Spinal cord (tissue), 4 donors: ENCODE results near the gene FMN1. TPM values are rescaled to one million over a fixed set of nuclear protein-coding genes. Genes with fewer than 3 reads are reported as not detected.

Experiments
- polyA plus RNA-seq, 2 donors: library from polyadenylated mRNA; unstranded; fragments of 120-200 nt; gene quantifications; one replicate each; pipeline ENCODE4 v1.2.1, GENCODE V29; 2013; ENCODE audit not compliant: insufficient read length in 2 of 2
- small RNA-seq: library from RNA; depleted of rRNA; stranded (forward); fragments of <200 nt; gene quantifications from one replicate; pipeline ENCODE3, GENCODE V24; 2014; ENCODE audit warnings: low replicate concordance
- total RNA-seq, 2 donors: library from RNA; depleted of rRNA in 1 of 2; stranded (reverse); fragments of 120-200 nt in 1 of 2; fragments of >200 nt in 1 of 2; gene quantifications; one replicate each; pipeline versions ENCODE4 v1.2.3 to v1.2.4, GENCODE V29; 2013 to 2014

FMN1 gene
- total and polyA plus RNA-seq, 4 donors: 1.00 to 5.7 (median 2.8) TPM

Small RNA genes lying within 50 kb of the gene (small RNA-seq; reads per million reads assigned to genes)
- gene RF00591: not detected

Other genes starting within 250 kb of the FMN1 start
- gene RYR3, start 116.3 kb upstream of the FMN1 start, total RNA-seq: 10 to 100 TPM; 13.0 to 15.7 TPM
- gene RYR3, start 116.3 kb upstream of the FMN1 start, polyA plus RNA-seq: 10 to 100 TPM; 24.4 to 33.6 TPM